Stomach (tissue), 4 donors: Measurements from ENCODE around the gene PPP1R9A.

ENCODE experiments used
- POLR2A ChIP-seq, 4 donors: fragments of 450-650 bp; IDR thresholded peaks; one replicate each; pipeline ENCODE4 v1.6.1; 2016; ENCODE audit warnings: antibody characterized with exemption in 4 of 4, control low read depth in 2 of 4, mild to moderate bottlenecking in 1 of 4, moderate library complexity in 1 of 4
- POLR2AphosphoS5 ChIP-seq, 3 donors: sonication (generic); formaldehyde crosslinking; IDR thresholded peaks; one replicate each; pipeline ENCODE4 v1.6.1; 2016; ENCODE audit warnings: antibody characterized with exemption in 3 of 3
- TF ChIP-seq, protein P1 (sequence below), 7 experiments: fragments of 450-650 bp in 4 of 7; fragments of 200-600 bp in 3 of 7; sonication (generic) in 3 of 7; IDR thresholded peaks; one replicate each; pipeline ENCODE4 v1.5.1; 2016 to 2019; ENCODE audit warnings: antibody characterized with exemption in 7 of 7, control low read depth in 2 of 7, mild to moderate bottlenecking in 1 of 7

DNA sequence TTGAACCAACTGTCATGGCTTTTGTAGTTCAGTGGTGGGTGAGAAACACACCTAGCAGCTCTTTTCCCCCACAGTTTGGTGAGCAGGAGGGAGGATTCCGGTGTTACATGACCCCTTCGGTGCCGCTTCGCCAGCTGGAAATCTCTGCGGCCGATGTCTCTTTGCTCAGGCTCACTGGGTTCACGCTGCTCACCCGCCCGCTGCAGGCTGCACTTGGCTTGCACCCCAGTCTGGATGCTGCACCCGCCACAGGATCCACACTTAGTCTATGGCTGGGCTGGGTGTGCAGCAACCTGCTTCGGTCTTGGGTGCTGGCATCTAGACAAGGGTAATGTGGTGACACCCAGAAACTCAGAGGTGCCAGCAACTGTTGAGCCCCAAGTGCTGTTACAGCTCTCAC is 225.1 kb downstream of the PPP1R9A start:
- TF ChIP-seq, protein P1, sequence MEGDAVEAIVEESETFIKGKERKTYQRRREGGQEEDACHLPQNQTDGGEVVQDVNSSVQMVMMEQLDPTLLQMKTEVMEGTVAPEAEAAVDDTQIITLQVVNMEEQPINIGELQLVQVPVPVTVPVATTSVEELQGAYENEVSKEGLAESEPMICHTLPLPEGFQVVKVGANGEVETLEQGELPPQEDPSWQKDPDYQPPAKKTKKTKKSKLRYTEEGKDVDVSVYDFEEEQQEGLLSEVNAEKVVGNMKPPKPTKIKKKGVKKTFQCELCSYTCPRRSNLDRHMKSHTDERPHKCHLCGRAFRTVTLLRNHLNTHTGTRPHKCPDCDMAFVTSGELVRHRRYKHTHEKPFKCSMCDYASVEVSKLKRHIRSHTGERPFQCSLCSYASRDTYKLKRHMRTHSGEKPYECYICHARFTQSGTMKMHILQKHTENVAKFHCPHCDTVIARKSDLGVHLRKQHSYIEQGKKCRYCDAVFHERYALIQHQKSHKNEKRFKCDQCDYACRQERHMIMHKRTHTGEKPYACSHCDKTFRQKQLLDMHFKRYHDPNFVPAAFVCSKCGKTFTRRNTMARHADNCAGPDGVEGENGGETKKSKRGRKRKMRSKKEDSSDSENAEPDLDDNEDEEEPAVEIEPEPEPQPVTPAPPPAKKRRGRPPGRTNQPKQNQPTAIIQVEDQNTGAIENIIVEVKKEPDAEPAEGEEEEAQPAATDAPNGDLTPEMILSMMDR (IDR thresholded peaks at IDR 0.05) = no peak
- no peak for TF ChIP-seq POLR2A (IDR thresholded peaks at IDR 0.05)
- no peak for TF ChIP-seq POLR2AphosphoS5 (IDR thresholded peaks at IDR 0.05)
